ENCODE measurements around the gene TOX4.

GRCh38 chr14:21528381-21529348, 51.7 kb downstream of the TOX4 start:
- no peak for TF ChIP-seq CTCF (IDR thresholded peaks at IDR 0.05)
- TF ChIP-seq POLR2AphosphoS5 (IDR thresholded peaks at IDR 0.05) = no peak
- no peak for TF ChIP-seq POLR2A (IDR thresholded peaks at IDR 0.05)

Measured in breast epithelium (tissue), 3 donors.